Dermis microvascular lymphatic vessel endothelial cell (primary cell): ENCODE results near the gene ART1. TPM values are rescaled to one million over a fixed set of nuclear protein-coding genes. Genes with fewer than 3 reads are reported as not detected.
"Not testable (repeated sequence)": the region's sequence is repeated elsewhere in the genome, so short reads cannot be mapped to it uniquely, and the experiment has no call there.

Source experiments
- DNase-seq, 2 donors: peaks; one replicate each; pipeline versions ENCODE4 v3.0.0 to v3.0.0-alpha.2; 2010; ENCODE audit warnings: low read depth in 2 of 2
- total RNA-seq: library from RNA; depleted of rRNA; stranded (reverse); fragments of >200 nt; gene quantifications from 2 replicates; pipeline ENCODE4 v1.2.1, GENCODE V29; 2014

The ART1 gene, protein sequence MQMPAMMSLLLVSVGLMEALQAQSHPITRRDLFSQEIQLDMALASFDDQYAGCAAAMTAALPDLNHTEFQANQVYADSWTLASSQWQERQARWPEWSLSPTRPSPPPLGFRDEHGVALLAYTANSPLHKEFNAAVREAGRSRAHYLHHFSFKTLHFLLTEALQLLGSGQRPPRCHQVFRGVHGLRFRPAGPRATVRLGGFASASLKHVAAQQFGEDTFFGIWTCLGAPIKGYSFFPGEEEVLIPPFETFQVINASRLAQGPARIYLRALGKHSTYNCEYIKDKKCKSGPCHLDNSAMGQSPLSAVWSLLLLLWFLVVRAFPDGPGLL
- total RNA-seq, result not detected in 2 replicates

DNA sequence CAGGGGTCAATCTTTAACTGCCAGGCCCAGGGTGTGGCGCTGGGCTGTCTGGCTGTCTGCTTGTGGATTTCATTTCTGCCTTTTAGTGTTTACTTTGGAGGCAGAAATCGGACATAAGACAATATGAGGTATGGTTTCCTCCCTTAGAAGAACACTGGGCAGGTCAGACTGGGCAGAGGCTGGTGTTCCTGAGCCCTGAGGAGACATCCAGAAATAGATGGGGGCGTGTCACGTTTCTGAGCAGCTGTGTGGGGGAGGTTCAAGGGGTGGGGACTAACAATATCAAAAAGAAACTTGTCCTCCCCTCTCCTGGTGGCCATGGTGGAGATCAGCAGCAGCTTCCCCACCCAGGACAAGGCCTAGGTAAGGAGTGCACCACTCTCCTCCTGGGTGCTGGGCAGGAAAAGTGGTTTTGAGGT lies at the start of gene ART1:
TSS of gene ART1 (plus strand) at position 312 of the 419 bp plus-strand sequence. CDS start 14,086 bp downstream, outside the sequence.
- no peak for DNase-seq

DNA sequence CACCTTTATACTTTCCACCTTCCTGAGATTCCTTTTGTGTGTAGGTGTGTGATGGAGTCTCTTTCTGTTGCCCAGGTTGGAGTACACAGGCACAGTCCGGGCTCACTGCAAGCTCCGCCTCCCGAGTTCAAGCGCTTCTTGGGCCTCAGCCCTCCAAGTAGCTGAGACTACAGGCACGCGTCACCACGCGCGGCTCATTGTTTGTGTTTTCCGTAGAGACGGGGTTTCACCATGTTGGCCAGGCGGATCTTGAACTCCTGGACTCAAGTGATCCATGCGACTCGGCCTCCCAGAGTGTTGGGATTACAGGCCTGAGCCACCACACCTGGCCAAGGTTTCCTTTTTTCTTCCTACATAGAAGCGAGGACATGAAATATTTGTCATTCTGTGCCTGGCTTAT lies 47.2 kb upstream of the ART1 start:
- DNase-seq, result not testable (repeated sequence)

DNA sequence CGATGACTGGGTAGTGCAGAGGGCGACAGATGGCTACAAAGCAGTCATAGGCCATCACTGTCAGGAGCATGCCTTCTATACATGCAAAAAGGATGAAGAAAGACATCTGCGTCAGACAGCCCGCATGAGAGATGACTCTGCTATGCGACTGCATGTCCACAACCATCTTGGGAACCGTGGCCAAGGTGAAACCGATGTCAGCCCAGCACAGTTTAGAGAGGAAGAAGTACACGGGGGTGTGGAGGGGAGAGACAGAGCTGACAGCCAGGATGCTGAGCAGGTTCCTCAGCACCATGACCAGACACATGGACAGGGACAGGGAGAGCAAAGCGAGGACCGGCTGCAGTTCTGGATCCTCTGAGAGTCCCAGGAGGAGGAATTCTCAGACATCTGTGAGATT lies 44.7 kb upstream of the ART1 start:
- DNase-seq, result not testable (repeated sequence)

DNA sequence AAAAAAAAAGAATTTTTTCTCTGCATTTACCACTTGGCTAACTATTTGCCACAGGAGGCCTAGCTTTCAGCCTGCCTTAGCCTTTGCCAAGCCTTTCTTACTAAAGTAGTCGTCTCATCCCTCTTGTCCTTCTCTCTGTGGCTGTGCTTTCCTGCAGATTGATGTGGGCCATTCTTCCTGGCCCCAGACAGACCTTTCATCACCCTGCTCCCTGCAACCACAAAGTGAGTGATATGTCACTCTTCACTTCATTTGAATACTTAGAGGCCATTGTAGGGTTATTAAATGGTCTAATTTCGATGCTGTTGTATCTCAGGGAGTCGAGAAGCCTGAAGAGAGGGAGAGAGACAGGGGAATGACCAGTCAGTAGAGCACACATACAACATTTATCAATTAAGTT lies 40.8 kb upstream of the ART1 start:
- no peak for DNase-seq

DNA sequence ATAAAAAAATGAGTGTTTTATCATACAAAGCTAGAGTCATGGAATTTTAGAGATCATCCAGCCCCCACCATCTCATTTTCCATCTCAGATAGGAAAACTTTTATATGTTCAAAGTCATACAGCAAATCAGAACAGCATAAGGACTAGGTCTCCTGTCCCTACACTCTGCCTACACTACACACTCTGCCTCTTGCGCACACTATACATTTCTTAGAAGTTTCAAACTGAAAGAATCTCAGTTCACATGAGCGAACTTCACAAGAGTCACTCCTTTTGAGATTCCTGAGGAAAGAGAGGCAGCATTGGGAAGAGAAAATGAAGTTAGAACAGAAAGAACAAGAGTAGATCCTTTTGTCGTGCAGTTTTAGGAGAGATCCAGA lies 39.7 kb upstream of the ART1 start:
- no peak for DNase-seq

DNA sequence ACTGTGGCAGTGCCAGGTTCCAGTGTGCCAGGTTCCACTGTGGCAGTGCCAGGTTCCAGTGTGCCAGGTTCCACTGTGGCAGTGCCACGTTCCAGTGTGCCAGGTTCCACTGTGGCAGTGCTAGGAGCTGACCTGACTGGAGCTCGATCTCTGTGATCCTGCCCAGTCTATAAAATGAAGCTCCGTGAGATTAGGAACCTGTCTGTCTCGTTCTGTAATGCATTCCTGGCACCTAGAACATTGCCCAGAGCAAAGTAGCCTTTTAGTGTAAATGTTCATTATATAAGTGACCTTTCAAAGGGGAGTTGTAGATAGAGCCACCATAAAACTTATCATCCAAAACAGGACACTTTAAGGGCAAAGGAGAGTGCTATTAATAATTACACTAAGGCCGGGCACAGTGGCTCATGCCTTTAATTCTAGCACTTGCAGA lies 39.1 kb upstream of the ART1 start:
- no peak for DNase-seq

DNA sequence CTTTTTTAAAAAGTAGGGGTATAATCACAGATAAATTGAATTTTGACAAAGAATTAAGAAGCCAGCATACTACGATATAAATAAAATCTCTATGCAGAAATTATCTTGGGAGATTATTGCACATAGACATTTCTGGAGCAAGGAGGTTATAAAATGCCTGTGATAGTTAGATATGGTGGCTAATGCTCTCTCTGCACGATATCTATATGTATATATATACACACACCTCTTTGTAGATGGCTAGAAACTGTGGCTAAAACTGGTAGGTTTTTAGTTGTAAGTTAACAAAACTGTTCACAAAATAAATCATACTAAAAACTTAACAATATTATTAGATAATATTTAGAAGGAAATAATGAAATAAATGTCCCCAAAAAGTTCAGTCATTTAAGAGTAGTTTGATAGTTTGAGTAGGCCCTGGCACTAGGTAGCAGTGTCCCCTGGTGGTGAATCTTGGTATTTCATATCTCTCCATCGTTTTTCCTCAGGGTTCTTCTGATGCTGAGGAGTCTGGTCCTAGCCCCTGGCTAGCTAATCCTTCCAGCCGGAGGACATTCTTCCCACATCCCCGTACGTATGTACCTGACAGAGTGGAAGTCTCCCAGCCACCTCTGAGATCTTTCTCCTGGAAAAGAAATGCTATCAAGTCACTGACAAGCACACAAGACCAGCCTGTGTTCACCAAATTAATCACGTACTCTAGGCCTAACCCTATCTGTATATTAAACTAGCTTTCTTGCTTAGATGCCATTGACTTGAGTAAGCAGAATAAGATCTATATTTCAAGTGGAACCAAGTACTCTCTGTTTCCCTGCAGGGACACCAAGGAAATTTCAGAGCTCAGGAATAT lies 35.3 kb upstream of the ART1 start:
- peak in 1 of 2 donors; percentile 44 for DNase-seq

DNA sequence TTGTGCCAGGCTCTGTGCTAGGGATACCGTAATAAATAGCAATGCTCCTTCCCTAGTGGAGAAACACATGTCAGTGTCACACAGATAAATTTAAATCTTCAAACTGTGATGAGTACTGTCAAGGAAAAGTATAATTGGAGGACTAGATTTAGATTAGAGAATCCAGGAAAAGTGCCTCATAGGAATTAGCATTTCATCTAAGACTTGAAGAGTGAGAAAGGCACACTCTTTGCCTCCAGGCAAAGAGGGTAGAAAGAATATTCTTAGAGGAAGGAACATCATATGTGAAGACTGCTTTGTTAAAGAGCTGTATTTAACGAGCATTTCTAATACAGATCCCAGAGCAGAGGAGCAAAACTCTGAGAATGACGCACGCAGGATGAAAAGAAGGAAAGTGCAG lies 34.1 kb upstream of the ART1 start:
- no peak for DNase-seq

DNA sequence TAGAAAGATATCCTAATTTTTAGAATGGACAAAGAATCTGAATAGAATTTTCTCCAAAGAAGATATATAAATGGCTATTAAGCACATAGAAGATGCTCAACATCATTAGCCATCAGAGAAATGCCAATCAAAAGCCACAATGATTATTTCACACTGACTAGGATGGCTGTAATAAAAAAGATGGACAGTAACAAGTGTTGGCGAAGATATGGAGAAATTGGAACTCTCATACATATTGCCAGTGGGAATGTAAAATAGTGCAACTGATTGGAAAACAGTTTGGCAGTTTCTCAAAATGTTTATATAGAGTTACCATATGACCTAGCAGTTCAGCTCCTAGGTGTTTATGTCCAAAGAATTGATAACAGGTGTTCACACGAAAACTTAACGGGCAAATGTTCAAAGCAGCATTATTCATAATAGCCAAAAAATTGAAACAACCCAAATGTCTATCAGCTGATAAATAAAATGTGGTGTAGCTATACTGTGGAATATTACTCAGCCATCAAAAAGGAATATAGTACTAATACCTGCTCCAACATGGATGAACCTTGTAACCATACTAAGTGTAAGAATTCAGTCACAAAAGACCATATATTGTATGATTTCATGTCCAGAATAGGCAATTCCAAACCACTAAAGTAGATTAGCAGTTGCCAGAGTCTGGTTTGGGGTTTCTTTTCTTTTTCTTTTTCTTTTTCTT lies 32.8 kb upstream of the ART1 start:
- DNase-seq, result no peak

DNA sequence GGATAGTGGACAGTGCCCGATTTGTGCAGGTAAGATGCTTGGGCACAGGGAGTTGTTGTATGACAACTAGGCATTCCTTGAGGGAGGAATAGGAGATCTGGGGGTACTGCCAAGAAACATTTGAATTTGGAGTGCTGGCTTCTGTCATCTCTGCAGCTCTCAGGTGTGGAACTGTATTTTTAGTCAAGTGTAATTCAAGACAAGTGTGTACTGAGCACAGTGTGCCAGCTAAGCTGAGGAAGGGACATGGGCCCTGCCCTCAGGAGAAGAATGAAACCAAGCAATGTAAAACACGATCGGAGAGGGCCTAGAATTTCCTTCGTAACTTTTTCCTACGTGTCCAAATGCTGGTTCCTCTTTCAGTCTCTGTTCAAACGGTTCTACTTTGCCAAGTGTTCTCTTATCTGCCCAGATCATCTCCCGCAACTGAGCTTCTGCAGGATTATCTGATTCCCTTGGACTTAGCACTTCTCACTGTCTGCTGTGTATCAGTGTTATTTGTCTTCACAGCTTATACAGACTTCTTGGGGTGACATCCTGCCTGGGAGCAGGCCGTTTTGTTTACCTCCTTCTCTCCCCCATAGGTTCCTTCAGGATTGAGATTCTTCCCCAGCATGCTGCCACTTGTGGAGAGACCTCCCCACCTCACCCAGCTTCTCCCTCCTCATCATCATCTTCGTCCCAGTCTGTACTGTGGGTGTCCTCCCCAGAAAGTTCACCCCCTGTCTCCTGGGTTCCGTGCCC lies 30.8 kb upstream of the ART1 start:
- no peak for DNase-seq

DNA sequence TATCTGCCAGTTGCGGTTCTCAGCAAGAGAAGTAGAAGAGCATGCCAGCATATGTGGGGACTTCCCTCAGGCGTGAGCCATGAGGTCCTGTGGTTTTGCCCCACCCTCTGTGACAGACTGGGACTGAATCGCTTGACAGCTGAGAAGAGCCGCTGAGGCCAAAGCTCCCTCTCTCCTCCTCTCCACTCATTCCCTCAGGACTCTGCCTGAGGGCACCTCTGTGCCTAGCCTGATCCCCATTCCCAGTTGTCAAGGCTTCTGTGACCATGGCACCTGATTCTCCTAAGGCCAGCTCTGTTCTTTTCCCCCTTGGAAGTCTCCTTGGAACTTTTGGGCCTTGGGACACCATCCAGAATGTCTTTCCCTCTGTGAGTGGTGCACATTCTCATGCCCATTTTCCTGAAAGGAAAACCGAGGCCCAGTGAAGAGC lies 30.2 kb upstream of the ART1 start:
- DNase-seq, result no peak

DNA sequence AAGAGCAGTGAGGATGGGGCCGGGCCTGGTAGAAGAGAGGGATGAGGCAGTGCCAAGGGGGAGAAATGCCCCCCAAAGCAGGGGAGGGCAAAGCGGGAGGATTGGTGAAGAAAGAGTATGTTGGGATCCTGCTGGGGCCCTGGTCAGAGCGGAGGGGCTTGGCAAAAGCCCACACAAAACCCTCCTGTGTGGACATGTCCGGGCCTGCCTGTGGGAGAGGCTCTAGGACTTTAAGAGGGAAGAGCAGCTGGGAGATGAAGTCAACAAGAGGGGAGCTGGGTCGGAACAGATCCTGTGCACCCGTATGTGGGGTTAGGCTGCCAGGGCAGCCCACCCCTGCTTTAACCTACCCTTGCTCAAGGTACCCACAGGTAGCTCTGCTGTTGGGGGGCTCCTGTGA lies 28.9 kb upstream of the ART1 start:
- DNase-seq, result no peak

DNA sequence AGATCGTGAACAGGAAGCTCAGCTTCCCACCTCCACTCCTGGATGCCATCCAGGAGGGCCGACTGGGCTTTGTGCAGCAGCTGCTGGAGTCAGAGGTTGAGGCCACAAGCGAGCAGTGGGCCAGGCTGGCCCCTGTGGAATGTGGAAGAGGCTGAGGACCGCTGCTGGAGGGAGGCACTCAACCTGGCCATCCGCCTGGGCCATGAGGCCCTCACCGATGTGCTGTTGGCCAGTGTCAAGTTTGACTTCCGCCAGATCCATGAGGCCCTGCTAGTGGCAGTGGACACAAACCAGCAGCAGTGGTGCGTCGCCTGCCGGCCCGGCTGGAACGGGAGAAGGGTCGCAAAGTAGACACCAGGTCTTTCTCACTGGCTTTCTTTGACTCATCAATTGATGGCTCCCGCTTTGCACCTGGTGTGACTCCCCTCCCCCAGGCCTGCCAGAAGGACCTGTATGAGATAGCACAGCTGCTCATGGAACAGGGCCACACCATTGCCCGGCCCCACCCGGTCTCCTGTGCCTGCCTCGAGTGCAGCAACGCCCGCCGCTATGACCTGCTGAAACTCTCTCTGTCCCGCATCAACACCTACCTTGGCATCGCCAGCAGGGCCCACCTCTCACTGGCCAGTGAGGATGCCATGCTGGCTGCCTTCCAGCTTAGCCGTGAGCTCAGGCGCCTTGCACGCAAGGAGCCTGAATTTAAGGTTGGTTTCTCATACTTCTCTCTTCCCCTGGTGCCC lies 28.0 kb upstream of the ART1 start:
- DNase-seq, result peak in 1 of 2 donors; percentile 23

DNA sequence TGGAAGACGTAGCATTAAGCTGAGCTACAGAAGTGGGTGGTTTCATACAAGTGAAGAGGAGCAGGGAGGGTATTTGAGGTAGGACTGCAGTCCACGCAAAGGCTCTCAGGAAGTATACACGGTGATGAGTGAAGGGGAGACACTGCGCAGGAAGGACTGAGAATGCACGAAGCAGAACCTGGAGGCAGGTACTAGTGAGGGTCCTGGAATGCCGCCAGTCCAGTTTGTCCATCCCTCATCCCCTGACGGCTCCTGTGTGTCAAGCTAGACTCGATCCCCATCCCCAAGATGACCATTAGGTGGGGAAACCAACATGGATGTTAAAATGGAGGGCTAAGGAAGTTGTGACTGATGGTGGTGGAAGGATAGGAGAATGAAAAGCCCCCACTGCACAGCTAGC lies 26.9 kb upstream of the ART1 start:
- DNase-seq, result no peak

DNA sequence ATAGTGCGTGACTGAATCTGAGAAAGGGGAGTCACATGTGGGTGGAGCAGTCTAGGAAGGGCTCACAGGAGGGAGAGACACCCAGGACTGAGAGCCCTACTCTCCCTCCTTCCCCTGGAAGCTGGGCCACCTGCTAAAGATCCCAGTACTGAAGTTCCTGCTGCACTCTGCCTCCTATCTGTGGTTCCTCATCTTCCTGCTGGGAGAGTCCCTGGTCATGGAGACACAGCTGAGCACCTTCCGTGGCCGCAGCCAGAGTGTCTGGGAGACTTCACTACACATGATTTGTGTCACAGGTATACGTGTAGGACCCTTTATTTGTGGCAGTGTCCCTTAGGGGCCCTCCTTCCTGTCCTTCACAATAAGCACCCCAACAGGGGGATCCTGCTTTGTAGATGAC lies 22.4 kb upstream of the ART1 start:
- DNase-seq, result no peak

DNA sequence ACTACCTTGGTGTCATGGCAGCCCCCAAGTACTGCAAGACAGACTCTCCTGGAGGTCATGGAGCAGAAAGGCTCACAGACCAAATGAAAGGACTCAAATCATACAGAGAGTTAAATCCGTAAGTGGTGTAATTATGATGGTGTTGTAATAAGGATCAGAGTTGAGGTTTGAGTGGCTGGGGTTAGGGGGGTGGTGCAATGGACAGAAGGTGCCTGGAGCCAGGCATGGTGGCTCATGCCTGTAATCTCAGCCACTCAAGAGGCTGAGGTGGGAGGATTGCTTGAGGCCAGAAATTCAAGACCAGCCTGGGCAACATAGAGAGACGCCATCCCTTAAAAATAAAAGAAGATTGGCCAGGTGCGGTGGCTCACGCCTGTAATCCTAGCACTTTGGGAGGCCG lies 21.8 kb upstream of the ART1 start:
- DNase-seq, result no peak

DNA sequence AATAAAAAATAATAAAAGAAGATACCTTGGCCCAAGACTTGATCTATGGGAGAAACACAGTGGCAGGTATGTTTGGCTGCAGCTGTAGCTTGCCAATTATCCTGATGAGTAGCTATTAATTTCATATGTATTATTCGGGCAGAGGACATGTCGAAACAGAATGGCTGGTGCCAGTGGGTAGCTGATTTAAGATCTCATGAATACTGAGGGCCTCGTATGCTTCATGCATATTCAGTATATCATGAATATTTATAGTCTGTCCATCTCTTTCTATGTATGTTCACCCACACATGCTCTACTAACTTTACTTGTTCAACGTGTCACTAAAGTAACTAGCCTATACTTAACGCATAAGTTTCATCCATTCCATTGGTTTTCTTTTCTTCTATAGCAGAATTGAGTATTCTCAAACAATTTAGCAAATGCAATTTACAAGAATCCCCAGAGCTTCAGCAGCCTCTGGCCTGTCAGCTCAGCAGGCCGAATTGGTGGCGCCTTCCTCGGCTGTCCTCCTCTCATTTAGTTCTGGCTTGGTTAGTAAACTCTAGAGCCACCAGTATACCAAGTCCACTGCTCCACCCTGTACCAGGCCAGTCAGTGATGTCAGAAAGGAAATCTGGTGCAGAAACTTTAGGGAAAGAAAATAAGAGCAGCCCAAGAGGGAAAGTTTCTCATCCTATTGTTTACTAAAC lies 21.0 kb upstream of the ART1 start:
- no peak for DNase-seq

DNA sequence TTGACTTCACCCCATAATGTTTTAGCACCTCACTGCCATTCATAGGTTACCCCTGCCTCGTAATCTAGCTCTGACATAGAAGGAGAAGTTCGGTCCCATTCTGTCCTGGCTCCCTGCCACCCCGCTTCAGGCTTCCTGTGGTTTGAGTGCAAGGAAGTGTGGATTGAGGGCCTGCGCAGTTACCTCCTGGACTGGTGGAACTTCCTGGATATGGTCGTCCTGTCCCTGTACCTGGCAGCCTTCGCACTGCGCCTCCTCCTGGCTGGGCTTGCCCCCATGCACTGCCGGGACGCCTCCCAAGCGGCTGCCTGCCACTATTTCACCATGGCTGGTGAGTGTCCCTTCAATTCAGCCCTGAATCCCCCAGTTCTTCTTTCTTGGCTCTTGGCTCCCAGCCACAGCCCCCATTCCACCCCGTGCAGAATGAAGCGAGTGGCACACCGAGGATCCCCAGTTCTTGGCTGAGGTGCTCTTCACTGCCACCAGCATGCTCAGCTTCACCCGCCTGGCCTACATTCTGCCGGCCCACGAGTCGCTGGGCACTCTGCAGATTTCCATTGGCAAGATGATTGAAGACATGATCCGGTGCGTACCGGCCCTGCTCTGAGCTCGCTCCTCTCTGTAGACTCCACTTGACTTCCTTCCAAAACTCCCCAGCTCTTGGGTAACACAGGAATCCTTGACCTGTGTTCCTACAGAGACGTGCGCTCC lies 18.5 kb upstream of the ART1 start:
- no peak for DNase-seq

DNA sequence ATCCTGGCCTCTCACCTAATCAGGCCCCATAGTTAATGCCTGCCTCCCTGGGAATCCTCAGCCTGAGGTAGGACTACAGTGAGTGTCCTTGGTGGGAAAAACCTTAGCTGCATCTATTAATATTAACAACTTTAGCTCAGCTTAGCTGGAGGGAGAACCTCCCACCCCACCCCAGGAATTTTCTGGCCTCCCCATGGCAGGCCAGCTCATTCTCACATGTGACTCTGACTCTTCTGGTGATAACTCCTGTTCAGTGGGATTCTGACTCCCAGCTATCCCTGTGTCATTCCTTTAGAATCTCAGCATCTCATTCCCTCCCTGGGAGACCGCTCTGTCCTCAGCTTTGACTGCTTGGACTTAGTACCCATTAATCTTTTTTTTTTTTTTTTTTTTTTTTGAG lies 17.6 kb upstream of the ART1 start:
- no peak for DNase-seq

DNA sequence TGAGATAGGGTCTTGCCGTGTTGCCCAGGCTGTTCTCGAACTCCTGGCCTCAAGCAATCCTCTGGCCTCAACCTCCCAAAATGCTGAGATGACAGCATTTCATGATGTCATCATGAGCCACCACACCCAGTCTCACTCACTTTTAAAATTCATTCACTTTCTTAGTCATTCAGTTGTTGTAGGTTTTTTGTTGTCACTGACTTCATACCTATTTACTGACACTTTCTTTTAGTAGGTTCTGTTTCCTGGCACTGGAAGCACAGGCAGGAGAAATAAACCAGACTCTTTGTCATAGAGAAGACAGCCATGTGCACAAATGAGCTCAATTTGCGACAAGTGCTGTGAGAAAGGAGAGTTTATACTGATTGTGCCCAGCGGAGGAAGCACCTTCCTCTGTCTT lies 13.6 kb upstream of the ART1 start:
- no peak for DNase-seq
